GM12801 (cell line): ENCODE results near the gene ANAPC1.

Experiments
- TF ChIP-seq, protein P1 (sequence below): IDR thresholded peaks from one replicate; pipeline ENCODE4 v1.5.1; 2011; ENCODE audit warnings: control low read depth; ENCODE audit not compliant: insufficient read length; ENCODE audit errors: extremely low read depth

The ANAPC1 gene

DNA sequence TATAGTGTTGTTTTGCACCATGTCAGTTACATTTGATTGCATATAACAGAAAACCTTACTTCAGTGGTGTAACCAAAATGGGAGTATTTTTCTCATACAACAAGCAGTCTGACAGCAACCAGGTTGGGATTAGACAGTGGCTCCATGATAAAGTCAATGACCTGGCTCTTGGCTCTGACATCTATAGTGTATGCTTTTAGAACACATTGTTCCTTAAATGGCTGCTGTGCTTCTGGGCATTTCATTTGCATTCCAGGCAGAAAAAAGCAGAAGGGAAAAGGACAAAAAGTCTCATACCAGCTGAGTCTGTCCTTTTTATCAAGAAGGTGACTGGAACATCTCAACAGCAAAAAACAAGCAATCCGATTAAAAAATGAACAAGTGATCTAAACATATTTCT is 24.6 kb upstream of the ANAPC1 start:
- TF ChIP-seq, protein P1, sequence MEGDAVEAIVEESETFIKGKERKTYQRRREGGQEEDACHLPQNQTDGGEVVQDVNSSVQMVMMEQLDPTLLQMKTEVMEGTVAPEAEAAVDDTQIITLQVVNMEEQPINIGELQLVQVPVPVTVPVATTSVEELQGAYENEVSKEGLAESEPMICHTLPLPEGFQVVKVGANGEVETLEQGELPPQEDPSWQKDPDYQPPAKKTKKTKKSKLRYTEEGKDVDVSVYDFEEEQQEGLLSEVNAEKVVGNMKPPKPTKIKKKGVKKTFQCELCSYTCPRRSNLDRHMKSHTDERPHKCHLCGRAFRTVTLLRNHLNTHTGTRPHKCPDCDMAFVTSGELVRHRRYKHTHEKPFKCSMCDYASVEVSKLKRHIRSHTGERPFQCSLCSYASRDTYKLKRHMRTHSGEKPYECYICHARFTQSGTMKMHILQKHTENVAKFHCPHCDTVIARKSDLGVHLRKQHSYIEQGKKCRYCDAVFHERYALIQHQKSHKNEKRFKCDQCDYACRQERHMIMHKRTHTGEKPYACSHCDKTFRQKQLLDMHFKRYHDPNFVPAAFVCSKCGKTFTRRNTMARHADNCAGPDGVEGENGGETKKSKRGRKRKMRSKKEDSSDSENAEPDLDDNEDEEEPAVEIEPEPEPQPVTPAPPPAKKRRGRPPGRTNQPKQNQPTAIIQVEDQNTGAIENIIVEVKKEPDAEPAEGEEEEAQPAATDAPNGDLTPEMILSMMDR: no peak

DNA sequence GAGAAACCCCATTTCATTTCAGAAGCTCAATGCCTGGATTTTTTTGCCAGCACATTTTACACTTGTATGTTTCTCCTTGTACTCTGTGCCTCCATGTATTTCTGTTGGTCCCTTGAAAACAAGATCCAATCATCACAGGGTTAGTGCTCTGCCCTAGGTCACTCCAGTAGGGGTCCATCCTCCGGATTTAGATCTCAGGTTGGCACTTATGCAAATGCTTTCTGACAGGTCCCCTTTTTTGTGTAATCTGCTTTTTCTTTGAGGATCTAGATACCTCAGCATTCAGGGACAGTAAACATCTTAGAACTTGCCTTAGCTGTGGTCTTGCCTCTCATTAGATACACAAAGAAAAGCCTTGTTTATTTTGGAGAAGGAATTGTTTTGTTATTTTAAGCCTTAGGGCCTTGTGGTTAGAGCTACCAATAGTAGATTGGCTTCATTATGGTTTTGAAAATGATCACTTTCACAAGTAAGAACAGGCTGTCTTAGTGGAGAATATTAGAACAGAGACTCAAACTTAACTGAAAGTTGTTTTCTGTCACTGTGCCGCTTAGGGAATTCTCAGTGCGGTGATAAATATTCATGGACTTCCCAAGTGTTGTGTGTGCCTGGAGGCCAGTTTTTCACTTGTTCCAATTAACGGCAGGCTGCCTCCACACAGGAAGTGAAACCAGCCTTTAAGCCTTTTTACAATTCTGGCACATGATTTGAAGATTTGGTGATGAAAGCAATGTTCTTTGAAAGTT is 22.2 kb upstream of the ANAPC1 start:
- TF ChIP-seq, protein P1: no peak

DNA sequence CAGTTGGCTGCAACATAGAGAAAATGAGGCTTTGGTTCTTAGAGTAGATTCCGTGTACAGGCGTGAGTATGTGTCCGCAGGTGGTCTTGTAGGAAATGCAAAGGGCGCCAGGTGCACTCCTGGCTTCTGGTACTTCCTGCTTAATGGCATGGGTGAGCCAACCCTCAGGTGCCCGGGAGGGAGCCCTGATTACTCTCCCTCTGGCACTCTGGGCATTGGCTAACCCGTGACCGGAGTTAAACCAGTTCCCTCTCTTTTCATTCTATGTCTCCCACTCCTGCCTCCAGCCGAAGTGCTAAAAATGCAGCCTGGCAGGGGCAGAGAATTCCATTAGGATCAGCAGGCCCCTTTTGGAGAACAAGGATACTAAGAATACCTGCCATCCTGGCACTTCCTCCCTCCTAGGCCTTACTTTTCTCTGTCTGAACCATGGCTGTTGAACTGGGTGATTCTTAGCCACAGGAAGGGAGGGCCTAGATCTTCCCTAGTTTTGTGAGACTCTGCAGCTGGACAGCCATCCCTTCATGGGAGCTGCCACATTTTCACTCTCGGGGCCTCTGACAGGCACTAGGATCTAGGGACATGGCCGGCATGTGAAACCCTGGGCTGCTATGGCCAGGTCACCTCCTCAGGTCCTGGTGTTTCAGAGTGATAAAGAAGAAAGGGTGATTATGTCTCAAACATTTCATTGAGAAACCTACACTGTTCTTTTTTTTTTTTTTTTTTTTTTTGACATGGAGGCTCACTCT is 20.9 kb upstream of the ANAPC1 start:
- TF ChIP-seq, protein P1: no peak

DNA sequence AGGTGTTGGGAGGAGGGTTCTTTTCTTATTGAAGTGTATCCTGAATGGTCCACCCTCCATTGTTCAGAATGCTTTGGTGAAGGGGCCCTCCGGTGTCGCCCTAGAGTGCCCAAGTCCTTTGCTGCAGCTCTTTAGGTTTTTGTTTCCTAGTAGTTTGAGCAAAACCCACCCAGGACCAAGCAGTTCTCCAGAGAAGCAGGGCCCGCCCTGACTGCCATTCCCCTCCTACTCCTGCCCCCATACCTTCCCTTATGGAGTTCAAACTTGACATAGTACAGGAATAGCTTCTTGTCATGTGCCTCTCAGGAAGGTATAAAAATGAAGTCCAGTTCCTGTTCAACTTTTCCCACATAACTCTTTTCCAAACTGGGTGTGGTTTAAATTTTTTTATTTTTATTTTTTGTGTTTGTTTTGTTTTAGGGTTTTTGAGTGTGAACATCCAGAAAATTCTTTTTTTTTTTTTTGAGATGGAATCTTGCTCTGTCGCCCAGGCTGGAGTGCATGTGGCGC is 20.0 kb upstream of the ANAPC1 start:
- TF ChIP-seq, protein P1: no peak

DNA sequence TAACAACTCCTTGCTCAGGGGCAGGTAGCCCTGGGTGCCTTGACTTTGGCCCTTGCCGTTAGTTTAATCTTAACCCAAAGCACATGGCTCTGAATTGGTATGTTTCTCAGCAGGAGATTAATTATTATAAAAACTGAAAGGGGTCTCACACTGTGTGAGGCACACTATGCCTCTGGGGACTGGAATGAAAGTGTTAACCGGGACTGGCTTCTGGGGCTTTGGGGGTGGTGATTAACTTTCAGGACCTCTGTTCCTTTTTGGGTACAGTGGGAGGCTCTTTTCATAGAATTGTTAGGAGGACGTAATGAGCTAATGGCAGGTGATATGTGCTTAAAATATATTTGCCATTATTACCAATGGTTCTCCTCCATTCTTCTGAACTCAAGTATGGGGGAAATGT is 19.5 kb upstream of the ANAPC1 start:
- TF ChIP-seq, protein P1: no peak

DNA sequence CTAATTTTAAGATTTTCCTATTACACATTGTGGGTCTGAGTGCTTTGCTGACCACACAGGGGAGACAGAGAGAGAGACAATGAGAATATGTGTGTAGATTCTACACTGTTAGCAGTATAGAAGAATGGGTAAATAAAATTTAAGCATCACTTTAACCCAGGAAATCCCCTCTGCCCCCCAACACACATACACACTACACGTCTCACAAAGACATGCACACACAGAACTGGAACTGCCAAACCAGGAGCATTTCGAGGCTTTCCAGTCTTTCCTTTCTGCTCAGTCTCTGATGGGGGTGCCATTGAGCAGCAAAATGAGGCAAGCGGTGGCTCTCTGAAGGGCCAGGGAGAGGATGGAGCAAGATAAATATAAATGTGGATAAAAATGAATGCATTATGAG is 16.9 kb upstream of the ANAPC1 start:
- TF ChIP-seq, protein P1: no peak

DNA sequence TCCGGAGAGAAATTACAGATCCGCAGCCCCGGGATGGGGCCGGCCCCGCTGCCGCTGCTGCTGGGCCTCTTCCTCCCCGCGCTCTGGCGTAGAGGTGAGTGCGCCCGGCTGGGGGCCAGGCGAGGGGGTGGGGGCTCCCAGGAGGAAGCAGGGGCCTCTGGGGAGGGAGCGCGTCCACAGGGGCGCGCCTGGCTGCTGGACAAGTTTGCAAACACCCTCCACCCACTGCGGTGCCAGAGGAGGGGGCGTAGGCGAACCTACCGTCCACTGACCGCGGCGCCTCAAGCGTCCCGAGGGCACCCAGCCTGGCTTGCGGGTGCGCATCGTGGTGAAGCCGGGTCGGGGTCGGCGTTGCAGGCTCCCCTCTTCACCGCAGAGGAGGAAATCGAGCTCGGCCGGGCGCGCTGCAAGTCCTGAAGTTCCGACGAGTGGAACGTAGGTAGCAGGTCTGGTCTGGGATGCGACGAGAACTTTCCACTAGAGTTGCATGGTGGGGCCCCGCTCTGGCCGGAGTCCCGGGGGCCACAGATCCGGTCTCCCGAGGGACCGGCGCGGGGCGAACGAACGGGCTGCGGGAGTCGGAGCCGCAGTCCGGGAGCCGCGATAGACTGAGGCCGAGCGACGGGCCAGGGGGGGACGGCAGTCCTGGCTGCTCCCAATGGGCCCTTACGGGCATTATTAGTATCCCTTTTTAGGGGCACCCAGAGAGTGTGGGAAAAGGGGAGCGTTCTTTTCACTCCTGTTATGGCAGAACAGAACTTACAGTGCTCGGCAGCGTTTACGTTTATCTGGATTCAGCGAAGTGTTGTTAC is 14.9 kb upstream of the ANAPC1 start:
- TF ChIP-seq, protein P1: no peak
